ENCODE measurements around the gene ZCCHC12. TPM values are rescaled to one million over a fixed set of nuclear protein-coding genes. Genes with fewer than 3 reads are reported as not detected.

ZCCHC12 gene
- total RNA-seq, 2 experiments from 2014 or later = not detected

Other genes starting within 250 kb of the ZCCHC12 start
- gene IL13RA1, start 96.2 kb upstream of the ZCCHC12 start, total RNA-seq = under 1 TPM in 1 of 2 experiments, not detected in 1; 0.05 TPM
- under 1 TPM; 0.23 to 0.26 TPM for gene LONRF3, start 150.8 kb downstream of the ZCCHC12 start, total RNA-seq
- gene CT47C1, start 249.2 kb downstream of the ZCCHC12 start, total RNA-seq = not detected